Skeletal muscle tissue (tissue), 4 donors: ENCODE data around the gene DUSP9. TPM values are rescaled to one million over a fixed set of nuclear protein-coding genes. Genes with fewer than 3 reads are reported as not detected.

Experiments used
- H3K27ac ChIP-seq: one replicate; pipeline ENCODE4 v1.7.0; 2013; ENCODE audit warnings: mild to moderate bottlenecking, low read depth, low read length, inconsistent platforms
- H3K27me3 ChIP-seq, 3 donors: one replicate each; pipeline ENCODE4 v1.7.0; 2013; ENCODE audit warnings: low read length in 3 of 3; ENCODE audit not compliant: control insufficient read depth in 3 of 3, insufficient read depth in 3 of 3
- H3K36me3 ChIP-seq, 3 donors: one replicate each; pipeline ENCODE4 v1.7.0; 2013; ENCODE audit warnings: low read length in 3 of 3; ENCODE audit not compliant: control insufficient read depth in 3 of 3, insufficient read depth in 3 of 3
- H3K4me1 ChIP-seq, 3 donors: one replicate each; pipeline ENCODE4 v1.7.0; 2013; ENCODE audit warnings: low read length in 3 of 3, mild to moderate bottlenecking in 3 of 3; ENCODE audit not compliant: control insufficient read depth in 3 of 3, insufficient read depth in 3 of 3
- H3K4me3 ChIP-seq, 3 donors: one replicate each; pipeline ENCODE4 v1.7.0; 2013; ENCODE audit warnings: low read length in 3 of 3
- H3K9ac ChIP-seq, 3 donors: one replicate each; pipeline ENCODE4 v1.7.0; 2013; ENCODE audit warnings: low read length in 3 of 3, mild to moderate bottlenecking in 3 of 3, moderate library complexity in 2 of 3, low read depth in 1 of 3
- H3K9me3 ChIP-seq, 3 donors: one replicate each; pipeline ENCODE4 v1.7.0; 2013; ENCODE audit warnings: low read length in 3 of 3; ENCODE audit not compliant: control insufficient read depth in 3 of 3
- total RNA-seq: library from RNA; depleted of rRNA; stranded (reverse); fragments of >200 nt; gene quantifications from one replicate; pipeline ENCODE4 v1.2.3, GENCODE V29; 2014
- donor health status: Osteomylitis.

DUSP9 gene
- total RNA-seq, 1 donor from 2014 or later = not detected

- Histone ChIP-seq H3K4me3 (no peak overlapping the region), H3K36me3 (no peaks in the 10 kb centered on the region), H3K9me3 (no peaks in the 10 kb centered on the region), H3K9ac (no peak overlapping the region), H3K4me1 (peaks cover 0 to 10% (median 5%) of the 10 kb centered on the region in 3 donors), H3K27me3 (peaks cover 42 to 50% (median 45%) of the 10 kb centered on the region in 3 donors), H3K27ac (no peak overlapping the region)
These were observed 706 bp downstream of the DUSP9 start for GRCh38 chrX:153647461-153648357.

GRCh38 chrX:153648358-153649177 lies 1.6 kb downstream of the DUSP9 start:
- Histone ChIP-seq H3K4me1 (peaks cover 0 to 4% (median 4%) of the 10 kb centered on the region in 3 donors), H3K4me3 (no peak overlapping the region), H3K9me3 (no peaks in the 10 kb centered on the region), H3K36me3 (no peaks in the 10 kb centered on the region), H3K9ac (no peak overlapping the region), H3K27ac (no peak overlapping the region), H3K27me3 (peaks cover 33 to 43% (median 38%) of the 10 kb centered on the region in 3 donors)

- Histone ChIP-seq H3K27me3 (peaks cover 30 to 39% (median 35%) of the 10 kb centered on the region in 3 donors), H3K9ac (no peak overlapping the region), H3K4me3 (no peak overlapping the region), H3K9me3 (no peaks in the 10 kb centered on the region), H3K27ac (no peak overlapping the region), H3K36me3 (no peaks in the 10 kb centered on the region), H3K4me1 (no peaks in the 10 kb centered on the region)
These were observed 2.3 kb downstream of the DUSP9 start for GRCh38 chrX:153649178-153649914.

GRCh38 chrX:153649915-153650782 lies 3.1 kb downstream of the DUSP9 start:
- H3K9ac ChIP-seq = no peak overlapping the region
- no peak overlapping the region for H3K4me3 ChIP-seq
- H3K36me3 ChIP-seq = no peaks in the 10 kb centered on the region
- H3K27ac ChIP-seq = no peak overlapping the region
- no peaks in the 10 kb centered on the region for H3K4me1 ChIP-seq
- peaks cover 22 to 31% (median 31%) of the 10 kb centered on the region in 3 donors for H3K27me3 ChIP-seq
- no peaks in the 10 kb centered on the region for H3K9me3 ChIP-seq

GRCh38 chrX:153650959-153651358 lies 4.0 kb downstream of the DUSP9 start:
- Histone ChIP-seq H3K9ac (no peak overlapping the region), H3K9me3 (no peaks in the 10 kb centered on the region), H3K36me3 (no peaks in the 10 kb centered on the region), H3K4me1 (no peaks in the 10 kb centered on the region), H3K4me3 (no peak overlapping the region), H3K27ac (no peak overlapping the region), H3K27me3 (peaks cover 20 to 26% (median 25%) of the 10 kb centered on the region in 3 donors)

GRCh38 chrX:153651540-153652079 lies 4.6 kb downstream of the DUSP9 start:
- no peaks in the 10 kb centered on the region for H3K9me3 ChIP-seq
- H3K4me1 ChIP-seq = no peaks in the 10 kb centered on the region
- no peaks in the 10 kb centered on the region for H3K36me3 ChIP-seq
- H3K9ac ChIP-seq = no peak overlapping the region
- H3K27ac ChIP-seq = no peak overlapping the region
- H3K27me3 ChIP-seq = peaks cover 14 to 19% (median 18%) of the 10 kb centered on the region in 3 donors
- no peak overlapping the region for H3K4me3 ChIP-seq

GRCh38 chrX:153653556-153653955 lies 6.6 kb downstream of the DUSP9 start:
- Histone ChIP-seq H3K4me3 (no peak overlapping the region), H3K27me3 (peaks cover 5 to 7% (median 5%) of the 10 kb centered on the region in 3 donors), H3K9ac (no peak overlapping the region)

GRCh38 chrX:153657161-153657560 lies 10.2 kb downstream of the DUSP9 start:
- H3K36me3 ChIP-seq = no peaks in the 10 kb centered on the region
- no peak overlapping the region for H3K4me3 ChIP-seq
- H3K27me3 ChIP-seq = peaks cover 3 to 6% (median 5%) of the 10 kb centered on the region in 3 donors
- no peaks in the 10 kb centered on the region for H3K9me3 ChIP-seq
- no peaks in the 10 kb centered on the region for H3K4me1 ChIP-seq
- no peak overlapping the region for H3K9ac ChIP-seq
- no peak overlapping the region for H3K27ac ChIP-seq

More at GRCh38 chrX:153653556-153653955, 6.6 kb downstream of the DUSP9 start:
- no peaks in the 10 kb centered on the region for H3K9me3 ChIP-seq
- H3K36me3 ChIP-seq = no peaks in the 10 kb centered on the region
- H3K4me1 ChIP-seq = no peaks in the 10 kb centered on the region
- no peak overlapping the region for H3K27ac ChIP-seq

- H3K4me1 ChIP-seq = no peaks in the 10 kb centered on the region
- no peak overlapping the region for H3K4me3 ChIP-seq
- peaks cover 3 to 8% (median 5%) of the 10 kb centered on the region in 3 donors for H3K27me3 ChIP-seq
- no peak overlapping the region for H3K9ac ChIP-seq
- H3K9me3 ChIP-seq = no peaks in the 10 kb centered on the region
- H3K27ac ChIP-seq = no peak overlapping the region
- no peaks in the 10 kb centered on the region for H3K36me3 ChIP-seq
These were observed 12.3 kb downstream of the DUSP9 start for GRCh38 chrX:153659268-153659667.
